ENCODE data around the gene GALNT18.

- TF ChIP-seq CTCF (conservative IDR thresholded peaks at IDR 0.05) (no peak), ZFX (IDR thresholded peaks at IDR 0.05) (no peak)
These were observed 110.9 kb downstream of the GALNT18 start for GRCh38 chr11:11510939-11511338.
